Smooth muscle cell (in vitro differentiated cells): Measurements from ENCODE around the gene BCL2L11. TPM values are rescaled to one million over a fixed set of nuclear protein-coding genes. Genes with fewer than 3 reads are reported as not detected.
A peak's percentile ranks its signal among the peaks of the same experiment; 100 is the strongest.

Source experiments
- DNase-seq: peaks from one replicate; lab custom pipeline; 2025; ENCODE audit not compliant: unreplicated experiment; lab: John Stamatoyannopoulos, UW
- H2AFZ ChIP-seq: fragments of 200-600 bp; sonication (generic); 2 replicates; pipeline ENCODE4 v1.6.0; 2016; ENCODE audit warnings: antibody characterized with exemption, low read depth, mild to moderate bottlenecking
- H3F3A ChIP-seq: fragments of 200-600 bp; sonication (generic); 2 replicates; pipeline ENCODE4 v1.6.0; 2017; ENCODE audit warnings: antibody characterized with exemption, low read depth
- H3K27ac ChIP-seq: fragments of 200-600 bp; sonication (generic); 2 replicates; pipeline ENCODE4 v1.5.1; 2016; ENCODE audit warnings: low read depth, mild to moderate bottlenecking
- H3K27me3 ChIP-seq: fragments of 200-600 bp; sonication (generic); 2 replicates; pipeline ENCODE4 v1.6.1; 2016; ENCODE audit warnings: low read depth, mild to moderate bottlenecking
- H3K36me3 ChIP-seq: fragments of 200-600 bp; sonication (generic); 2 replicates; pipeline ENCODE4 v1.5.1; 2016; ENCODE audit warnings: low read depth
- H3K4me1 ChIP-seq: fragments of 200-600 bp; sonication (generic); 2 replicates; pipeline ENCODE4 v1.5.1; 2016; ENCODE audit warnings: low read depth
- H3K4me2 ChIP-seq: fragments of 200-600 bp; sonication (generic); 2 replicates; pipeline ENCODE4 v1.6.0; 2016; ENCODE audit warnings: mild to moderate bottlenecking
- H3K4me3 ChIP-seq: fragments of 200-600 bp; sonication (generic); 2 replicates; pipeline ENCODE4 v1.5.1; 2016; ENCODE audit warnings: mild to moderate bottlenecking
- H3K79me2 ChIP-seq: fragments of 200-600 bp; sonication (generic); 2 replicates; pipeline ENCODE4 v1.6.0; 2016; ENCODE audit warnings: low read depth, mild to moderate bottlenecking
- H3K9ac ChIP-seq: fragments of 200-600 bp; sonication (generic); 2 replicates; pipeline ENCODE4 v1.6.0; 2016; ENCODE audit warnings: low read depth
- H3K9me3 ChIP-seq: fragments of 200-600 bp; sonication (generic); replicated peaks from 2 replicates; pipeline ENCODE4 v1.5.1; 2016; ENCODE audit warnings: low read depth
- H4K20me1 ChIP-seq: fragments of 200-600 bp; sonication (generic); 2 replicates; pipeline ENCODE4 v1.6.0; 2016; ENCODE audit warnings: low read depth
- CTCF ChIP-seq: fragments of 200-600 bp; sonication (generic); IDR thresholded peaks from 2 replicates; pipeline ENCODE4 v1.5.1; 2017; ENCODE audit warnings: borderline replicate concordance, mild to moderate bottlenecking, antibody characterized with exemption; ENCODE audit not compliant: insufficient read depth, poor library complexity, severe bottlenecking
- WGBS: methylation state at CpG from one replicate; pipeline ENCODE4 v1.1.7; 2016; ENCODE audit warnings: low lambda C conversion rate; 5-methylcytosine and 5-hydroxymethylcytosine counted together
- polyA plus RNA-seq: library from polyadenylated mRNA; unstranded; fragments of >200 nt; fragmentation: Nextera tagmentation; extraction: Ambion mirVana; gene quantifications from 2 replicates; pipeline ENCODE4 v1.2.1, GENCODE V29; 2016
- total RNA-seq: library from RNA; depleted of rRNA; stranded (reverse); fragments of >200 nt; gene quantifications from 2 replicates; pipeline ENCODE4 v1.2.3, GENCODE V29; 2014

Gene BCL2L11
- total and polyA plus RNA-seq, 2 experiments from 2014 or later: 4.9 to 10.0 TPM

GRCh38 chr2:111116843-111117597 lies 3.7 kb upstream of the BCL2L11 start:
- H3K36me3 ChIP-seq: no peaks in the 10 kb centered on the region
- peak; percentile 80 for TF ChIP-seq CTCF
- DNase-seq: no peak
- H3K9ac ChIP-seq: no peak overlapping the region
- peaks cover 12% of the 10 kb centered on the region for H4K20me1 ChIP-seq
- 15% methylated on average over 29 of the region's 30 CpGs for WGBS
- peak overlapping the region; percentile 88 for H3K4me3 ChIP-seq
- H3K4me2 ChIP-seq: peak overlapping the region; percentile 99
- H3K27me3 ChIP-seq: peaks cover 44% of the 10 kb centered on the region
- no peak overlapping the region for H3K27ac ChIP-seq
- peaks cover 19% of the 10 kb centered on the region for H3K4me1 ChIP-seq
- H3K79me2 ChIP-seq: peaks cover 6% of the 10 kb centered on the region
- H3K9me3 ChIP-seq: no peaks in the 10 kb centered on the region
- H3F3A ChIP-seq: no peaks in the 10 kb centered on the region
- peak overlapping the region; percentile 91 for H2AFZ ChIP-seq

GRCh38 chr2:111117598-111118480 lies 2.9 kb upstream of the BCL2L11 start:
- WGBS: 1% methylated on average over 64 of the region's 64 CpGs
- H3K36me3 ChIP-seq: no peaks in the 10 kb centered on the region
- peaks cover 10% of the 10 kb centered on the region for H3K79me2 ChIP-seq
- peak overlapping the region; percentile 91 for H2AFZ ChIP-seq
- no peaks in the 10 kb centered on the region for H3F3A ChIP-seq
- H3K9me3 ChIP-seq: no peaks in the 10 kb centered on the region
- no peak for TF ChIP-seq CTCF
- peaks cover 19% of the 10 kb centered on the region for H3K4me1 ChIP-seq
- DNase-seq: no peak
- peaks cover 44% of the 10 kb centered on the region for H3K27me3 ChIP-seq
- peak overlapping the region; percentile 88 for H3K4me3 ChIP-seq
- H4K20me1 ChIP-seq: peaks cover 16% of the 10 kb centered on the region
- peak overlapping the region; percentile 99 for H3K4me2 ChIP-seq
- H3K9ac ChIP-seq: peak overlapping the region; percentile 13
- no peak overlapping the region for H3K27ac ChIP-seq

GRCh38 chr2:111118481-111118980 lies 2.2 kb upstream of the BCL2L11 start:
- Histone ChIP-seq H3K79me2 (peaks cover 17% of the 10 kb centered on the region), H4K20me1 (peaks cover 23% of the 10 kb centered on the region), H3K36me3 (no peaks in the 10 kb centered on the region), H3K4me1 (peaks cover 23% of the 10 kb centered on the region), H3K4me2 (peak overlapping the region; percentile 99), H3K4me3 (peak overlapping the region; percentile 88), H3K27me3 (peaks cover 41% of the 10 kb centered on the region), H2AFZ (peak overlapping the region; percentile 91), H3K9me3 (no peaks in the 10 kb centered on the region), H3K27ac (no peak overlapping the region), H3K9ac (no peak overlapping the region), H3F3A (no peaks in the 10 kb centered on the region)
- 2% methylated on average over 33 of the region's 33 CpGs for WGBS
- no peak for TF ChIP-seq CTCF
- DNase-seq: no peak
